CD14-positive monocyte (primary cell): ENCODE data around the gene PRSS22. TPM values are rescaled to one million over a fixed set of nuclear protein-coding genes. Genes with fewer than 3 reads are reported as not detected.

Experiments used
- DNase-seq, 3 donors: peaks; one replicate each; pipeline ENCODE4 v3.0.0-alpha.2; 2011 to 2022
- H2AFZ ChIP-seq: 2 replicates; pipeline ENCODE4 v1.6.0; 2012; ENCODE audit warnings: mild to moderate bottlenecking, low read depth, low read length, inconsistent platforms; ENCODE audit not compliant: insufficient read depth, poor library complexity, severe bottlenecking
- H3K27ac ChIP-seq, 2 donors: 1 replicate in 1 of 2; 2 replicates in 1 of 2; pipeline ENCODE4 v1.5.1; 2012 to 2013; ENCODE audit warnings: low read length in 2 of 2, control low read depth in 1 of 2, inconsistent platforms in 1 of 2, low read depth in 1 of 2, mild to moderate bottlenecking in 1 of 2
- H3K27me3 ChIP-seq, 2 donors: one replicate each; pipeline versions ENCODE4 v1.6.0 to v1.6.1; 2011 to 2013; ENCODE audit warnings: low read length in 2 of 2; ENCODE audit not compliant: control insufficient read depth in 2 of 2, insufficient read depth in 2 of 2
- H3K36me3 ChIP-seq, 2 donors: replicated peaks in 1 of 2; 1 replicate in 1 of 2; 2 replicates in 1 of 2; pipeline versions ENCODE4 v1.5.1 to v1.6.1; 2012 to 2013; ENCODE audit warnings: low read length in 2 of 2, control low read depth in 1 of 2, inconsistent platforms in 1 of 2, mild to moderate bottlenecking in 1 of 2; ENCODE audit not compliant: insufficient read depth in 2 of 2, control insufficient read depth in 1 of 2
- H3K4me1 ChIP-seq, 2 donors: 1 replicate in 1 of 2; 2 replicates in 1 of 2; pipeline versions ENCODE4 v1.5.1 to v1.6.1; 2012 to 2013; ENCODE audit warnings: low read length in 2 of 2, control low read depth in 1 of 2, inconsistent platforms in 1 of 2, mild to moderate bottlenecking in 1 of 2, moderate library complexity in 1 of 2; ENCODE audit not compliant: insufficient read depth in 2 of 2, control insufficient read depth in 1 of 2
- H3K4me2 ChIP-seq: replicated peaks from 2 replicates; pipeline ENCODE3; 2012; ENCODE audit warnings: low read length, moderate library complexity, mild to moderate bottlenecking; ENCODE audit not compliant: poor library complexity, severe bottlenecking; ENCODE audit errors: extremely low read depth
- H3K4me3 ChIP-seq, 3 experiments: fragments of 200-600 bp in 1 of 3; sonication (generic) in 1 of 3; replicated peaks in 1 of 3; 1 replicate in 2 of 3; 2 replicates in 1 of 3; pipeline ENCODE4 v1.5.1; 2011 to 2013; ENCODE audit warnings: low read length in 3 of 3, mild to moderate bottlenecking in 3 of 3, control low read depth in 2 of 3, low read depth in 2 of 3, inconsistent platforms in 1 of 3, moderate library complexity in 1 of 3
- H3K79me2 ChIP-seq: 2 replicates; pipeline ENCODE4 v1.6.0; 2012; ENCODE audit warnings: mild to moderate bottlenecking, control low read depth, inconsistent platforms, low read length, moderate library complexity; ENCODE audit not compliant: insufficient read depth
- H3K9ac ChIP-seq: 2 replicates; pipeline ENCODE4 v1.6.0; 2017; ENCODE audit warnings: low read length, mild to moderate bottlenecking; ENCODE audit not compliant: insufficient read depth, poor library complexity, severe bottlenecking
- H3K9me3 ChIP-seq, 2 donors: replicated peaks in 1 of 2; 1 replicate in 1 of 2; 2 replicates in 1 of 2; pipeline versions ENCODE4 v1.5.1 to v1.6.1; 2012 to 2013; ENCODE audit warnings: low read length in 2 of 2, control low read depth in 1 of 2; ENCODE audit not compliant: control insufficient read depth in 1 of 2, insufficient read depth in 1 of 2
- H4K20me1 ChIP-seq: 2 replicates; pipeline ENCODE4 v1.6.0; 2012; ENCODE audit warnings: mild to moderate bottlenecking, low read length, control low read depth, moderate library complexity; ENCODE audit not compliant: insufficient read depth
- H3K27ac Mint-ChIP-seq, 7 donors: one replicate each; pipeline ENCODE4 v1.8.0; 2020; ENCODE audit warnings: mild to moderate bottlenecking in 7 of 7, mixed read lengths in 7 of 7, moderate library complexity in 6 of 7, inconsistent platforms in 2 of 7
- H3K27me3 Mint-ChIP-seq, 3 donors: one replicate each; pipeline ENCODE4 v1.8.0; 2021 to 2022; ENCODE audit warnings: low read depth in 3 of 3, mild to moderate bottlenecking in 3 of 3, mixed read lengths in 3 of 3, moderate library complexity in 3 of 3, inconsistent platforms in 1 of 3
- H3K36me3 Mint-ChIP-seq, 2 donors: one replicate each; pipeline ENCODE4 v1.8.0; 2020; ENCODE audit warnings: mixed read lengths in 2 of 2, inconsistent platforms in 1 of 2, mild to moderate bottlenecking in 1 of 2
- H3K4me1 Mint-ChIP-seq: one replicate; pipeline ENCODE4 v1.8.0; 2020; ENCODE audit warnings: mild to moderate bottlenecking, mixed read lengths
- H3K4me3 Mint-ChIP-seq, 2 donors: one replicate each; pipeline ENCODE4 v1.8.0; 2020; ENCODE audit warnings: mild to moderate bottlenecking in 2 of 2, mixed read lengths in 2 of 2, moderate library complexity in 1 of 2
- H3K9me3 Mint-ChIP-seq, 7 donors: one replicate each; pipeline ENCODE4 v1.8.0; 2020 to 2022; ENCODE audit warnings: mixed read lengths in 7 of 7, mild to moderate bottlenecking in 6 of 7, moderate library complexity in 6 of 7, inconsistent platforms in 2 of 7
- WGBS: methylation state at CpG from one replicate; pipeline ENCODE4 v1.1.5; 2013; ENCODE audit warnings: missing lambda C conversion rate; ENCODE audit not compliant: insufficient coverage; 5-methylcytosine and 5-hydroxymethylcytosine counted together
- intact Hi-C, 2 donors: fragments of 100-400 bp; cut with micrococcal nuclease; formaldehyde crosslinking; loops; one replicate each; pipeline versions ENCODE4 v1.15.0 to v1.15.1; 2023
- polyA plus RNA-seq, 3 donors: library from polyadenylated mRNA; depleted of rRNA in 1 of 3; unstranded in 2 of 3; stranded (reverse) in 1 of 3; fragments of 300-500 nt in 2 of 3; fragments of >200 nt in 1 of 3; fragmentation: Illumina TruSeq in 2 of 3; gene quantifications; 1 replicate in 2 of 3; 2 replicates in 1 of 3; pipeline ENCODE4 v1.2.3, GENCODE V29; 2012 to 2021
- TF ChIP-seq, protein P1 (sequence below): fragments of 200-600 bp; IDR thresholded peaks from one replicate; pipeline ENCODE4 v1.8.0; 2022; ENCODE audit warnings: antibody characterized with exemption, mild to moderate bottlenecking

The PRSS22 gene
- polyA plus RNA-seq, 3 donors: not detected

DNA sequence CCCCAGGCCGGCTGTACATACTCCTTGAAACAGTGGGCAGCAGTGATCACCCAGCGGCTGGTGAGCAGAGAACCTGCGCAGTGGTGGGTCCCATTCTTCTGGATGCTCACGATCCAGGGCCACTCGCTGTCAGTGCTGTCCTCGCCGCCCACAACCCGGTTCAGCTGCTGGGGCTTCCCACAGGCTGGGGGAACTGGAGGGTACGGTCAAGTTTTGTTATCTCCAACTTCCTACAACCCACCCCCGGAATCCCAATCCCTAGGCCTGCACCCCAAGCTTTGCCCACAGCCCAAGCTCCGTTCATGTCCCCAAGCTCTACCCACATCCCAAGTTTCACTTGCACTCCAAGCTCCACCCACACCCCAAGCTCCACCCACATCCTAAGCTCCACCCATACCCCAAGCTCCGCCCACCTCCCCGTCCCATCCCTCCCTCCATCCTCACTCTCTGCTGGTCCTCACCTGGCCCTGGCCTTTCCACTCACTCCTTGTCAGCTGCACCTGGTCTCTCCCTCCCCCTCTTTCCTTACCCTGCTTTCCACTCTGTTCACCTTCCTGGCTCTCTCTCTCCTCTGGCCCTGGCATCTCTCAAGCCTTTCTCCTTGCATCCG is 1.8 kb downstream of the PRSS22 start:
- H3K27me3 Mint-ChIP-seq: peaks cover 23 to 70% (median 36%) of the 10 kb centered on the region in 3 donors

DNA sequence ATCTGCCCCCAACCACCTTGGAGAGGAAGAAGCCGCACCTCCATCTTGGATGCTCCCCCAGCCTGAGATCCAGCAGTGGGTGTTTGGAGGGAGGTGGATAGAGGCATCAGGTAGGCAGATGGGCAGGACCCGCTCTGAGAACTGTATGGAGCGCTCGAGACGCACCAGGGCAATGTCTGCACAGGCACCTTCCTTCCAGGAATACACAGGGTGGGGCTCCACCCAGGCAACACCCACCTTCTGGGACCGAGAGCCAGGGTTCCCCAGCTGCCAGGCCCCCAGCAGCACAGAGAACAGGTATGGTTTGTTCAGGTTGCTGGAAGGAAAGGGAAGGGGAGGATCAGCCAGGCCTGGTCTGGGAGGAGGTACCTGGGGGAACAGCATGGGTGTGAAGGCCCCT is 2.4 kb downstream of the PRSS22 start:
- peaks cover 9% of the 10 kb centered on the region for H3K4me1 Mint-ChIP-seq
- no peak overlapping the region for H3K4me2 ChIP-seq
- no peak overlapping the region for H3K4me3 Mint-ChIP-seq

More for the DNA sequence above, 1.8 kb downstream of the PRSS22 start:
- no peaks in the 10 kb centered on the region for H3K79me2 ChIP-seq
- H3K4me3 Mint-ChIP-seq: no peak overlapping the region
- H4K20me1 ChIP-seq: no peaks in the 10 kb centered on the region
- peaks cover 3 to 45% of the 10 kb centered on the region in 2 donors for H3K27me3 ChIP-seq
- 92% methylated on average over 14 of the region's 14 CpGs for WGBS
- H3K4me2 ChIP-seq: no peak overlapping the region
- no peak overlapping the region for H3K4me3 ChIP-seq
- H3K4me1 ChIP-seq: peaks cover 5 to 10% of the 10 kb centered on the region in 2 donors
- peaks cover 21 to 22% of the 10 kb centered on the region in 2 donors for H3K9me3 ChIP-seq
- H3K9ac ChIP-seq: no peak overlapping the region
- TF ChIP-seq, protein P1, sequence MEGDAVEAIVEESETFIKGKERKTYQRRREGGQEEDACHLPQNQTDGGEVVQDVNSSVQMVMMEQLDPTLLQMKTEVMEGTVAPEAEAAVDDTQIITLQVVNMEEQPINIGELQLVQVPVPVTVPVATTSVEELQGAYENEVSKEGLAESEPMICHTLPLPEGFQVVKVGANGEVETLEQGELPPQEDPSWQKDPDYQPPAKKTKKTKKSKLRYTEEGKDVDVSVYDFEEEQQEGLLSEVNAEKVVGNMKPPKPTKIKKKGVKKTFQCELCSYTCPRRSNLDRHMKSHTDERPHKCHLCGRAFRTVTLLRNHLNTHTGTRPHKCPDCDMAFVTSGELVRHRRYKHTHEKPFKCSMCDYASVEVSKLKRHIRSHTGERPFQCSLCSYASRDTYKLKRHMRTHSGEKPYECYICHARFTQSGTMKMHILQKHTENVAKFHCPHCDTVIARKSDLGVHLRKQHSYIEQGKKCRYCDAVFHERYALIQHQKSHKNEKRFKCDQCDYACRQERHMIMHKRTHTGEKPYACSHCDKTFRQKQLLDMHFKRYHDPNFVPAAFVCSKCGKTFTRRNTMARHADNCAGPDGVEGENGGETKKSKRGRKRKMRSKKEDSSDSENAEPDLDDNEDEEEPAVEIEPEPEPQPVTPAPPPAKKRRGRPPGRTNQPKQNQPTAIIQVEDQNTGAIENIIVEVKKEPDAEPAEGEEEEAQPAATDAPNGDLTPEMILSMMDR: no peak
- H3K27ac ChIP-seq: no peak overlapping the region
- peaks cover 15% of the 10 kb centered on the region for H3K4me1 Mint-ChIP-seq
- H3K27ac Mint-ChIP-seq: no peak overlapping the region
- no peak for DNase-seq
- H2AFZ ChIP-seq: no peak overlapping the region
- H3K9me3 Mint-ChIP-seq: peaks cover 14 to 37% (median 23%) of the 10 kb centered on the region in 7 donors
- no peaks in the 10 kb centered on the region for H3K36me3 ChIP-seq
- intact Hi-C loops: no loop called here
- H3K36me3 Mint-ChIP-seq: peaks cover 2 to 4% of the 10 kb centered on the region in 2 donors

More for the DNA sequence above, 2.4 kb downstream of the PRSS22 start:
- Mint-ChIP-seq H3K27ac (peak overlapping the region in 1 of 7 donors; percentile 63), H3K9me3 (peaks cover 13 to 31% (median 20%) of the 10 kb centered on the region in 7 donors), H3K27me3 (peaks cover 23 to 71% (median 34%) of the 10 kb centered on the region in 3 donors), H3K36me3 (peaks cover 2 to 4% of the 10 kb centered on the region in 2 donors)
- Histone ChIP-seq H3K36me3 (no peaks in the 10 kb centered on the region), H3K27me3 (peaks cover 3 to 45% of the 10 kb centered on the region in 2 donors), H4K20me1 (no peaks in the 10 kb centered on the region), H2AFZ (no peak overlapping the region), H3K4me3 (no peak overlapping the region), H3K79me2 (no peaks in the 10 kb centered on the region), H3K27ac (no peak overlapping the region), H3K9ac (no peak overlapping the region), H3K9me3 (peaks cover 17 to 18% of the 10 kb centered on the region in 2 donors), H3K4me1 (peaks cover 1 to 9% of the 10 kb centered on the region in 2 donors)
- DNase-seq: no peak
- TF ChIP-seq, protein P1: no peak
- WGBS: 97% methylated on average over 5 of the region's 6 CpGs
- intact Hi-C loops: no loop called here
